ENCODE measurements around the gene IGSF3. TPM values are rescaled to one million over a fixed set of nuclear protein-coding genes. Genes with fewer than 3 reads are reported as not detected.

IGSF3 gene
- total and polyA plus RNA-seq, 2 of the 13 experiments (the other 11 are each of a cell fraction or from before 2014, with no cell fraction given) = 0.11 to 0.16 TPM

- H3K27ac ChIP-seq (ENCODE audit: extremely low read length, insufficient read depth, low read length) = no peak overlapping the region
- in situ Hi-C loops (cut with HindIII; ENCODE audit: extremely low pct_ligation_motif_present, low pct_unique_long_range_greater_than_20kb) = no loop called here
- ChIA-PET CTCF (ENCODE audit: low intra/inter-chr PET ratio, low total read pairs) (no interaction called here), POLR2A (no interaction called here)
- H3K36me3 ChIP-seq (replicated peaks in 1 of 2; ENCODE audit: control insufficient read depth in 1 of 2, insufficient read depth in 2 of 2, low read length in 2 of 2) = no peaks in the 10 kb centered on the region
- H4K20me1 ChIP-seq (ENCODE audit: insufficient read depth, low read length) = no peaks in the 10 kb centered on the region
- H3K79me2 ChIP-seq (ENCODE audit: insufficient read depth, low read length) = no peaks in the 10 kb centered on the region
- TF ChIP-seq GMEB2 (CRISPR knock-in tag; IDR thresholded peaks at IDR 0.05; ENCODE audit: low read depth) (no peak), ZNF331 (CRISPR knock-in tag; IDR thresholded peaks at IDR 0.05) (peak; percentile 74)
- DNase-seq (ENCODE audit: low spot score) (no peak), ATAC-seq (no peak), FAIRE-seq (no peak)
- H3K4me2 ChIP-seq (ENCODE audit: low read depth, low read length) = no peak overlapping the region
- H3K9me3 ChIP-seq (ENCODE audit: low read length) = no peaks in the 10 kb centered on the region
- no peak overlapping the region for H3K4me3 ChIP-seq (replicated peaks in 1 of 3; ENCODE audit: insufficient read depth in 1 of 3, low read depth in 2 of 3, low read length in 3 of 3)
- H3K9ac ChIP-seq (ENCODE audit: insufficient read depth, low read depth, low read length) = no peak overlapping the region
- intact Hi-C loops (cut with micrococcal nuclease; ENCODE audit: unreplicated experiment) = no loop called here
- no peak overlapping the region for H2AFZ ChIP-seq (ENCODE audit: low read length)
- BruUV-seq (replicated peaks) = no TSS peak
- no peaks in the 10 kb centered on the region for H3K27me3 ChIP-seq (ENCODE audit: control insufficient read depth in 1 of 2, insufficient read depth in 2 of 2, low read length in 2 of 2)
- 8% methylated on average over 1 of the region's 1 CpG for WGBS (ENCODE audit: low lambda C conversion rate)
- no peaks in the 10 kb centered on the region for H3K4me1 ChIP-seq (ENCODE audit: insufficient read depth, low read length)
These were observed 13.9 kb upstream of the IGSF3 start for GRCh38 chr1:116681343-116681899.

DNA sequence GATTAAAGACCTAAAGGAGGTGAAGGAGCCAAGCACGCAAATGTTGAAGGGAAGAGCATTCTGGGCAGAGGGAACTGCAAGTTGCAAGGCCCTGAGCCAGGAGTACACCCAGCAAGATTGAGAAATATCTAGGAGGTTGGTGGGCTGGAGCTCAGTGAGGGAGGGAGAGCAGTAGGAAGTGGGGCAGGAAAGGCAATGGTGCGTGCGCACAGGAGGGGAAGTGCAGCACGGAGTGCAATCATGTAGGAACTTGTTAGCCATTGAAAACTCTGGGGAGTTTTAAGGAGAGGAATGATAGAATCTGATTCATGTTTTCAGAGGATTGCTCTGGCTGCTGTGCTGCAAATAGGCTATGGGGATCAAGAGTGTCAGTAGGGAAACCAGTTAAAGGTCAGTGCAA is 13.2 kb upstream of the IGSF3 start:
- no peak for DNase-seq (ENCODE audit: low spot score)
- no peak overlapping the region for H3K27ac ChIP-seq (ENCODE audit: extremely low read length, insufficient read depth, low read length)
- in situ Hi-C loops (cut with HindIII; ENCODE audit: extremely low pct_ligation_motif_present, low pct_unique_long_range_greater_than_20kb) = no loop called here
- H3K4me3 ChIP-seq (replicated peaks in 1 of 3; ENCODE audit: insufficient read depth in 1 of 3, low read depth in 2 of 3, low read length in 3 of 3) = no peak overlapping the region
- no peak overlapping the region for H3K9ac ChIP-seq (ENCODE audit: insufficient read depth, low read depth, low read length)
- no peaks in the 10 kb centered on the region for H4K20me1 ChIP-seq (ENCODE audit: insufficient read depth, low read length)
- intact Hi-C loops (cut with micrococcal nuclease; ENCODE audit: unreplicated experiment) = no loop called here
- H3K9me3 ChIP-seq (ENCODE audit: low read length) = no peaks in the 10 kb centered on the region
- H2AFZ ChIP-seq (ENCODE audit: low read length) = no peak overlapping the region
- BruUV-seq (replicated peaks) = no TSS peak
- TF ChIP-seq REPIN1 (CRISPR knock-in tag; IDR thresholded peaks at IDR 0.05; ENCODE audit: borderline replicate concordance, low read depth) (no peak), NFATC3 (CRISPR knock-in tag; IDR thresholded peaks at IDR 0.05) (no peak), ZNF256 (CRISPR knock-in tag; conservative IDR thresholded peaks at IDR 0.05) (no peak), ZMYM2 (CRISPR knock-in tag; IDR thresholded peaks at IDR 0.05) (no peak), LRRFIP1 (CRISPR knock-in tag; conservative IDR thresholded peaks at IDR 0.05) (no peak), ZBTB39 (CRISPR knock-in tag; IDR thresholded peaks at IDR 0.05) (no peak), ERF (CRISPR knock-in tag; IDR thresholded peaks at IDR 0.05) (no peak), SIN3A (IDR thresholded peaks at IDR 0.05; ENCODE audit: borderline replicate concordance, low read depth, low read length) (no peak)
- ChIA-PET CTCF (ENCODE audit: low intra/inter-chr PET ratio, low total read pairs) (no interaction called here), POLR2A (no interaction called here)
- no peaks in the 10 kb centered on the region for H3K36me3 ChIP-seq (replicated peaks in 1 of 2; ENCODE audit: control insufficient read depth in 1 of 2, insufficient read depth in 2 of 2, low read length in 2 of 2)
- H3K4me2 ChIP-seq (ENCODE audit: low read depth, low read length) = no peak overlapping the region
- FAIRE-seq = no peak
- WGBS (ENCODE audit: low lambda C conversion rate) = 55% methylated on average over 4 of the region's 4 CpGs
- H3K27me3 ChIP-seq (ENCODE audit: control insufficient read depth in 1 of 2, insufficient read depth in 2 of 2, low read length in 2 of 2) = no peaks in the 10 kb centered on the region; a peak in 1 of 5 replicates
- no peaks in the 10 kb centered on the region for H3K4me1 ChIP-seq (ENCODE audit: insufficient read depth, low read length)
- no peak for ATAC-seq
- no peaks in the 10 kb centered on the region for H3K79me2 ChIP-seq (ENCODE audit: insufficient read depth, low read length)
